C4-2B (cell line): ENCODE data around the gene TIMM44.

Source experiments
- CTCF ChIP-seq: fragments of 450-650 bp; conservative IDR thresholded peaks from 2 replicates; pipeline ENCODE4 v1.5.1; 2017; ENCODE audit warnings: mild to moderate bottlenecking
- ZFX ChIP-seq: fragments of 450-650 bp; IDR thresholded peaks from 2 replicates; pipeline ENCODE4 v1.6.1; 2017

DNA sequence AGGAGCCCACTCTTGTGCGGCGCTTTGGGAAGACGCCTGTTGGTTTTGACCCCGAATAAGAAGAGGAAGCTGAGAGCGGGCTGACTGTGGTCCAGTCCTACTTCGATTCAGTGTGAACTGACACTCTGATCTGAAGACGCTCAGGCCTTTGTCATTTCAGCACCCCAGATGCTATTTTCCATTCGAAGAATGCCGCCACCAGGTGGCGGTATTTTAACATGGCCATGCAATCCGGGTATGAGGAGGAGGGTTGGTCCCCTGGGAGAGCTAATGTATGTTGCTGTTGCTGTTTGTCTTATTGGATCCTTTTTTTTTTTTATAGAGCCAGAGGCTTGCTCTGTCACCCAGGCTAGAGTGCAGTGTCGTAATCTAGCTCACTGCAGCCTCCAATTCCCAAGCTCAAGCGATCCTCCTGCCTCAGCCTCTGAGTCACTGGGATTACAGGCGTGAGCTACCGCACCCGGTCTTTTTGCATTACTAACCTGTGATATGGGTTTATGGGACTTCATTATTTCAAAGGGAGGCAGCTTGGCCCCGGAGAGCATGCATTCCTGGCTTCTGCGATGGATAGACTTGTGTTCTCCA is 803 bp upstream of the TIMM44 start:
- TF ChIP-seq CTCF (peak; percentile 94), ZFX (no peak)
